ENCODE measurements around the gene PLSCR4.
"Not testable (repeated sequence)": the region's sequence is repeated elsewhere in the genome, so short reads cannot be mapped to it uniquely, and the experiment has no call there.

- not testable (repeated sequence) for TF ChIP-seq RAD21 (IDR thresholded peaks at IDR 0.05; ENCODE audit: low read length); YY1 (IDR thresholded peaks at IDR 0.05; ENCODE audit: low read depth); POLR2AphosphoS5 (IDR thresholded peaks at IDR 0.05; ENCODE audit: low read depth, low read length); TAF1 (IDR thresholded peaks at IDR 0.05; ENCODE audit: borderline replicate concordance, low read depth, low read length); MXI1 (IDR thresholded peaks at IDR 0.05; ENCODE audit: low read depth, low read length); RFX5 (IDR thresholded peaks at IDR 0.05; ENCODE audit: low read length); SIN3A (IDR thresholded peaks at IDR 0.05; ENCODE audit: borderline replicate concordance, low read depth, low read length); TEAD4 (IDR thresholded peaks at IDR 0.05; ENCODE audit: borderline replicate concordance, insufficient read depth)
- TF ChIP-seq, protein P1, sequence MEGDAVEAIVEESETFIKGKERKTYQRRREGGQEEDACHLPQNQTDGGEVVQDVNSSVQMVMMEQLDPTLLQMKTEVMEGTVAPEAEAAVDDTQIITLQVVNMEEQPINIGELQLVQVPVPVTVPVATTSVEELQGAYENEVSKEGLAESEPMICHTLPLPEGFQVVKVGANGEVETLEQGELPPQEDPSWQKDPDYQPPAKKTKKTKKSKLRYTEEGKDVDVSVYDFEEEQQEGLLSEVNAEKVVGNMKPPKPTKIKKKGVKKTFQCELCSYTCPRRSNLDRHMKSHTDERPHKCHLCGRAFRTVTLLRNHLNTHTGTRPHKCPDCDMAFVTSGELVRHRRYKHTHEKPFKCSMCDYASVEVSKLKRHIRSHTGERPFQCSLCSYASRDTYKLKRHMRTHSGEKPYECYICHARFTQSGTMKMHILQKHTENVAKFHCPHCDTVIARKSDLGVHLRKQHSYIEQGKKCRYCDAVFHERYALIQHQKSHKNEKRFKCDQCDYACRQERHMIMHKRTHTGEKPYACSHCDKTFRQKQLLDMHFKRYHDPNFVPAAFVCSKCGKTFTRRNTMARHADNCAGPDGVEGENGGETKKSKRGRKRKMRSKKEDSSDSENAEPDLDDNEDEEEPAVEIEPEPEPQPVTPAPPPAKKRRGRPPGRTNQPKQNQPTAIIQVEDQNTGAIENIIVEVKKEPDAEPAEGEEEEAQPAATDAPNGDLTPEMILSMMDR (IDR thresholded peaks at IDR 0.05) = not testable (repeated sequence)
These were observed 42.5 kb upstream of the PLSCR4 start for GRCh38 chr3:146293401-146293800.
